Measurements from ENCODE around the gene SSTR3.
A peak's percentile ranks its signal among the peaks of the same experiment; 100 is the strongest.

The SSTR3 gene

GRCh38 chr22:37244114-37244921 lies 32.0 kb upstream of the SSTR3 start, which contains the start of gene RAC2:
RAC2 (minus strand) TSS chr22:37244269; CDS start chr22:37244148, 121 bp downstream.
- Mint-ChIP-seq H3K27me3 (ENCODE audit: low read depth) (peaks cover 16% of the 10 kb centered on the region), H3K4me3 (peak within 1 kb of the TSS in 1 of 3 experiments; percentile 32), H3K9me3 (no peaks in the 10 kb centered on the region), H3K36me3 (ENCODE audit: low read depth) (no peaks in the 10 kb centered on the region), H3K4me1 (no peaks in the 10 kb centered on the region), H3K27ac (no peak within 1 kb of the TSS)
- TF ChIP-seq, protein P1, sequence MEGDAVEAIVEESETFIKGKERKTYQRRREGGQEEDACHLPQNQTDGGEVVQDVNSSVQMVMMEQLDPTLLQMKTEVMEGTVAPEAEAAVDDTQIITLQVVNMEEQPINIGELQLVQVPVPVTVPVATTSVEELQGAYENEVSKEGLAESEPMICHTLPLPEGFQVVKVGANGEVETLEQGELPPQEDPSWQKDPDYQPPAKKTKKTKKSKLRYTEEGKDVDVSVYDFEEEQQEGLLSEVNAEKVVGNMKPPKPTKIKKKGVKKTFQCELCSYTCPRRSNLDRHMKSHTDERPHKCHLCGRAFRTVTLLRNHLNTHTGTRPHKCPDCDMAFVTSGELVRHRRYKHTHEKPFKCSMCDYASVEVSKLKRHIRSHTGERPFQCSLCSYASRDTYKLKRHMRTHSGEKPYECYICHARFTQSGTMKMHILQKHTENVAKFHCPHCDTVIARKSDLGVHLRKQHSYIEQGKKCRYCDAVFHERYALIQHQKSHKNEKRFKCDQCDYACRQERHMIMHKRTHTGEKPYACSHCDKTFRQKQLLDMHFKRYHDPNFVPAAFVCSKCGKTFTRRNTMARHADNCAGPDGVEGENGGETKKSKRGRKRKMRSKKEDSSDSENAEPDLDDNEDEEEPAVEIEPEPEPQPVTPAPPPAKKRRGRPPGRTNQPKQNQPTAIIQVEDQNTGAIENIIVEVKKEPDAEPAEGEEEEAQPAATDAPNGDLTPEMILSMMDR (IDR thresholded peaks at IDR 0.05; ENCODE audit: unreplicated experiment in 3 of 3): no peak

- no peak overlapping the region for H3K4me3 Mint-ChIP-seq
- no peak overlapping the region for H3K27ac Mint-ChIP-seq
- TF ChIP-seq, protein P1 (IDR thresholded peaks at IDR 0.05; ENCODE audit: unreplicated experiment in 3 of 3): no peak
- peaks cover 11% of the 10 kb centered on the region for H3K27me3 Mint-ChIP-seq (ENCODE audit: low read depth)
- H3K9me3 Mint-ChIP-seq: no peaks in the 10 kb centered on the region
- H3K36me3 Mint-ChIP-seq (ENCODE audit: low read depth): no peaks in the 10 kb centered on the region
- H3K4me1 Mint-ChIP-seq: no peaks in the 10 kb centered on the region
These were observed 31.3 kb upstream of the SSTR3 start for GRCh38 chr22:37243402-37244113.

DNA sequence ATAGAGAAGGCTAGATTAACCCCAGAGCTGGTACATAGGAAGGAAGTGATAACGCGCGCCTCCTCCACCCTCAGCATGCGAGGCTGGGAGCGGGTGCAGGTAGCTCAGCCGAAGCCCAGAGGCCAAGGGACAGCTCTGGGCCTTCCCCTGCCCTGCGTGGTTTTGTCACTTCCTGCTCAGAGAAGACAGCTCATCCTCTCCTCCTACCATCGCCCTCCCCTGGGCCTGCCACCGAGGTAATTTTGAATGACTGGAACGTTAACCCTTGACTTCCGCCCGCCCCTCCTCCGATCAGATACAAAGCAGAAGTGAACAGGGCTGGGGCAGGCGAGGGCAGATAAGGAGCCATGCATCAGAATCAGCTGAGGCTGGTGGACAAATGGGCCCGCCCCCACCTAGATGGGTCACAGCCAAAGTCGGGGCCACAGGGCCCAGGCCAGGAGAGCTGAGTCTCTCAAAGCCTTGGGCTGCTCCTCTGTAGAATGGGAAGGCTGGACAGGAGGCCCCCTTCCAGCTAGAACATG lies 30.2 kb upstream of the SSTR3 start:
- H3K27me3 Mint-ChIP-seq (ENCODE audit: low read depth): peaks cover 16% of the 10 kb centered on the region
- H3K4me3 Mint-ChIP-seq: no peak overlapping the region
- H3K9me3 Mint-ChIP-seq: no peaks in the 10 kb centered on the region

GRCh38 chr22:37241351-37242142 lies 29.3 kb upstream of the SSTR3 start:
- H3K27ac Mint-ChIP-seq: no peak overlapping the region

More for the DNA sequence above, 30.2 kb upstream of the SSTR3 start:
- Mint-ChIP-seq H3K27ac (no peak overlapping the region), H3K36me3 (ENCODE audit: low read depth) (no peaks in the 10 kb centered on the region), H3K4me1 (no peaks in the 10 kb centered on the region)
- TF ChIP-seq, protein P1 (IDR thresholded peaks at IDR 0.05; ENCODE audit: unreplicated experiment in 3 of 3): no peak

GRCh38 chr22:37240941-37241320 lies 28.7 kb upstream of the SSTR3 start:
- no peak overlapping the region for H3K4me3 Mint-ChIP-seq
- TF ChIP-seq, protein P1 (IDR thresholded peaks at IDR 0.05; ENCODE audit: unreplicated experiment in 3 of 3): no peak
- no peak overlapping the region for H3K27ac Mint-ChIP-seq
- H3K27me3 Mint-ChIP-seq (ENCODE audit: low read depth): peaks cover 19% of the 10 kb centered on the region
- no peaks in the 10 kb centered on the region for H3K36me3 Mint-ChIP-seq (ENCODE audit: low read depth)
- H3K9me3 Mint-ChIP-seq: no peaks in the 10 kb centered on the region
- no peaks in the 10 kb centered on the region for H3K4me1 Mint-ChIP-seq

More at GRCh38 chr22:37241351-37242142, 29.3 kb upstream of the SSTR3 start:
- Mint-ChIP-seq H3K27me3 (ENCODE audit: low read depth) (peaks cover 19% of the 10 kb centered on the region), H3K36me3 (ENCODE audit: low read depth) (no peaks in the 10 kb centered on the region), H3K9me3 (no peaks in the 10 kb centered on the region), H3K4me1 (no peaks in the 10 kb centered on the region), H3K4me3 (no peak overlapping the region)
- TF ChIP-seq, protein P1 (IDR thresholded peaks at IDR 0.05; ENCODE audit: unreplicated experiment in 3 of 3): no peak

Data from nephron (organoid).